ENCODE measurements around the gene PHF3.

The PHF3 gene

GRCh38 chr6:63757826-63758225, 122.2 kb downstream of the PHF3 start:
- Mint-ChIP-seq H3K27me3 (no peaks in the 10 kb centered on the region), H3K4me3 (no peak overlapping the region), H3K4me1 (ENCODE audit: low read depth) (no peaks in the 10 kb centered on the region), H3K27ac (no peak overlapping the region), H3K36me3 (peaks cover 21% of the 10 kb centered on the region), H3K9me3 (ENCODE audit: low read depth) (no peaks in the 10 kb centered on the region)

- H3K4me3 Mint-ChIP-seq: no peak overlapping the region
- no peak overlapping the region for H3K27ac Mint-ChIP-seq
- H3K9me3 Mint-ChIP-seq (ENCODE audit: low read depth): no peaks in the 10 kb centered on the region
- H3K36me3 Mint-ChIP-seq: peaks cover 17% of the 10 kb centered on the region
- H3K4me1 Mint-ChIP-seq (ENCODE audit: low read depth): no peaks in the 10 kb centered on the region
- no peaks in the 10 kb centered on the region for H3K27me3 Mint-ChIP-seq
These were observed 124.1 kb downstream of the PHF3 start for GRCh38 chr6:63759605-63760105.

- Mint-ChIP-seq H3K27ac (no peak overlapping the region), H3K4me3 (no peak overlapping the region), H3K27me3 (no peaks in the 10 kb centered on the region), H3K4me1 (ENCODE audit: low read depth) (no peaks in the 10 kb centered on the region), H3K36me3 (peaks cover 17% of the 10 kb centered on the region), H3K9me3 (ENCODE audit: low read depth) (no peaks in the 10 kb centered on the region)
These were observed 124.6 kb downstream of the PHF3 start for GRCh38 chr6:63760199-63760598.

- Mint-ChIP-seq H3K9me3 (ENCODE audit: low read depth) (no peaks in the 10 kb centered on the region), H3K27me3 (no peaks in the 10 kb centered on the region), H3K4me3 (no peak overlapping the region), H3K36me3 (no peaks in the 10 kb centered on the region), H3K4me1 (ENCODE audit: low read depth) (no peaks in the 10 kb centered on the region), H3K27ac (no peak overlapping the region)
These were observed 128.8 kb downstream of the PHF3 start for GRCh38 chr6:63764318-63764916.
